OCI-LY7 (cell line): ENCODE data around the gene RAD51.

Source experiments
- EZH2phosphoT487 ChIP-seq: fragments of 200-600 bp; sonication (generic); IDR thresholded peaks from 2 replicates; pipeline ENCODE4 v1.6.1; 2018; ENCODE audit warnings: low read depth, borderline replicate concordance, mild to moderate bottlenecking, mixed run types, antibody characterized with exemption, low read length, moderate library complexity, mixed read lengths
- TF ChIP-seq, protein P1 (sequence below): fragments of 200-600 bp; sonication (generic); conservative IDR thresholded peaks from 2 replicates; pipeline ENCODE4 v1.5.1; 2014; ENCODE audit warnings: mild to moderate bottlenecking, antibody characterized with exemption, low read length, moderate library complexity, mixed read lengths

GRCh38 chr15:40766906-40767837 is 72.2 kb downstream of the RAD51 start:
- no peak for TF ChIP-seq EZH2phosphoT487
- TF ChIP-seq, protein P1, sequence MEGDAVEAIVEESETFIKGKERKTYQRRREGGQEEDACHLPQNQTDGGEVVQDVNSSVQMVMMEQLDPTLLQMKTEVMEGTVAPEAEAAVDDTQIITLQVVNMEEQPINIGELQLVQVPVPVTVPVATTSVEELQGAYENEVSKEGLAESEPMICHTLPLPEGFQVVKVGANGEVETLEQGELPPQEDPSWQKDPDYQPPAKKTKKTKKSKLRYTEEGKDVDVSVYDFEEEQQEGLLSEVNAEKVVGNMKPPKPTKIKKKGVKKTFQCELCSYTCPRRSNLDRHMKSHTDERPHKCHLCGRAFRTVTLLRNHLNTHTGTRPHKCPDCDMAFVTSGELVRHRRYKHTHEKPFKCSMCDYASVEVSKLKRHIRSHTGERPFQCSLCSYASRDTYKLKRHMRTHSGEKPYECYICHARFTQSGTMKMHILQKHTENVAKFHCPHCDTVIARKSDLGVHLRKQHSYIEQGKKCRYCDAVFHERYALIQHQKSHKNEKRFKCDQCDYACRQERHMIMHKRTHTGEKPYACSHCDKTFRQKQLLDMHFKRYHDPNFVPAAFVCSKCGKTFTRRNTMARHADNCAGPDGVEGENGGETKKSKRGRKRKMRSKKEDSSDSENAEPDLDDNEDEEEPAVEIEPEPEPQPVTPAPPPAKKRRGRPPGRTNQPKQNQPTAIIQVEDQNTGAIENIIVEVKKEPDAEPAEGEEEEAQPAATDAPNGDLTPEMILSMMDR: no peak
